Measurements from ENCODE around the gene CTNNBIP1.

CTNNBIP1 gene

GRCh38 chr1:9841460-9841859, 68.6 kb downstream of the CTNNBIP1 start:
- H3K27me3 ChIP-seq (ENCODE audit: insufficient read depth, low read depth, severe bottlenecking): no peaks in the 10 kb centered on the region
- no peak for DNase-seq

GRCh38 chr1:9840176-9840575, 69.9 kb downstream of the CTNNBIP1 start:
- no peak overlapping the region for H3K4me3 ChIP-seq (ENCODE audit: low read depth, low read length)
- TF ChIP-seq CTCF (IDR thresholded peaks at IDR 0.05; ENCODE audit: low read depth, low read length): no peak
- no peaks in the 10 kb centered on the region for H3K36me3 ChIP-seq
- H3K27me3 ChIP-seq (ENCODE audit: insufficient read depth, low read depth, severe bottlenecking): no peaks in the 10 kb centered on the region
- peak; percentile 82 for DNase-seq
- peak overlapping the region; percentile 94 for H3K27ac ChIP-seq
- H3K9me3 ChIP-seq (ENCODE audit: severe bottlenecking): no peaks in the 10 kb centered on the region

More at GRCh38 chr1:9841460-9841859, 68.6 kb downstream of the CTNNBIP1 start:
- H3K4me3 ChIP-seq (ENCODE audit: low read depth, low read length): no peak overlapping the region
- TF ChIP-seq CTCF (IDR thresholded peaks at IDR 0.05; ENCODE audit: low read depth, low read length): no peak
- no peaks in the 10 kb centered on the region for H3K36me3 ChIP-seq
- peak overlapping the region; percentile 94 for H3K27ac ChIP-seq
- no peaks in the 10 kb centered on the region for H3K9me3 ChIP-seq (ENCODE audit: severe bottlenecking)

GRCh38 chr1:9838946-9839345, 71.1 kb downstream of the CTNNBIP1 start:
- H3K27me3 ChIP-seq (ENCODE audit: insufficient read depth, low read depth, severe bottlenecking): no peaks in the 10 kb centered on the region
- H3K9me3 ChIP-seq (ENCODE audit: severe bottlenecking): no peaks in the 10 kb centered on the region
- TF ChIP-seq CTCF (IDR thresholded peaks at IDR 0.05; ENCODE audit: low read depth, low read length): no peak
- H3K27ac ChIP-seq: peak overlapping the region; percentile 94
- H3K4me3 ChIP-seq (ENCODE audit: low read depth, low read length): no peak overlapping the region
- H3K36me3 ChIP-seq: no peaks in the 10 kb centered on the region
- DNase-seq: no peak

GRCh38 chr1:9836632-9836960, 73.5 kb downstream of the CTNNBIP1 start:
- no peaks in the 10 kb centered on the region for H3K36me3 ChIP-seq
- no peak overlapping the region for H3K4me3 ChIP-seq (ENCODE audit: low read depth, low read length)
- H3K27me3 ChIP-seq (ENCODE audit: insufficient read depth, low read depth, severe bottlenecking): no peaks in the 10 kb centered on the region
- H3K27ac ChIP-seq: peak overlapping the region; percentile 56
- no peak for TF ChIP-seq CTCF (IDR thresholded peaks at IDR 0.05; ENCODE audit: low read depth, low read length)
- no peak for DNase-seq
- no peaks in the 10 kb centered on the region for H3K9me3 ChIP-seq (ENCODE audit: severe bottlenecking)

GRCh38 chr1:9835758-9836631, 74.1 kb downstream of the CTNNBIP1 start:
- H3K4me3 ChIP-seq (ENCODE audit: low read depth, low read length): no peak overlapping the region
- H3K36me3 ChIP-seq: no peaks in the 10 kb centered on the region
- DNase-seq: peak; percentile 81
- no peaks in the 10 kb centered on the region for H3K9me3 ChIP-seq (ENCODE audit: severe bottlenecking)
- H3K27ac ChIP-seq: peak overlapping the region; percentile 56
- H3K27me3 ChIP-seq (ENCODE audit: insufficient read depth, low read depth, severe bottlenecking): no peaks in the 10 kb centered on the region
- TF ChIP-seq CTCF (IDR thresholded peaks at IDR 0.05; ENCODE audit: low read depth, low read length): peak; percentile 11; the same call in 1 of the 2 replicates

- H3K27me3 ChIP-seq (ENCODE audit: insufficient read depth, low read depth, severe bottlenecking): no peaks in the 10 kb centered on the region
- DNase-seq: no peak
- no peaks in the 10 kb centered on the region for H3K36me3 ChIP-seq
- peak overlapping the region; percentile 56 for H3K27ac ChIP-seq
- TF ChIP-seq CTCF (IDR thresholded peaks at IDR 0.05; ENCODE audit: low read depth, low read length): no peak
- H3K9me3 ChIP-seq (ENCODE audit: severe bottlenecking): no peaks in the 10 kb centered on the region
- H3K4me3 ChIP-seq (ENCODE audit: low read depth, low read length): no peak overlapping the region
These were observed 74.7 kb downstream of the CTNNBIP1 start for GRCh38 chr1:9835404-9835757.

Measured in WERI-Rb-1 (cell line).